Ishikawa (cell line): ENCODE data around the gene TNFRSF12A.

Experiments
- CEBPB ChIP-seq: IDR thresholded peaks from 2 replicates; pipeline ENCODE4 v1.6.1; 2012
- CREB1 ChIP-seq: IDR thresholded peaks from 2 replicates; pipeline ENCODE4 v1.6.1; 2012; ENCODE audit warnings: low read depth
- EGR1 ChIP-seq: IDR thresholded peaks from 2 replicates; pipeline ENCODE4 v1.6.1; 2012
- EP300 ChIP-seq: IDR thresholded peaks from 2 replicates; pipeline ENCODE4 v1.6.1; 2012; ENCODE audit warnings: borderline replicate concordance
- NFIC ChIP-seq: IDR thresholded peaks from 2 replicates; pipeline ENCODE4 v1.6.1; 2012
- TAF1 ChIP-seq: IDR thresholded peaks from 2 replicates; pipeline ENCODE4 v1.6.1; 2012; ENCODE audit warnings: low read depth, mild to moderate bottlenecking
- YY1 ChIP-seq: IDR thresholded peaks from 2 replicates; pipeline ENCODE4 v1.6.1; 2012; ENCODE audit warnings: low read depth
- TF ChIP-seq, protein P1 (sequence below): IDR thresholded peaks from 2 replicates; pipeline ENCODE4 v1.6.1; 2012; ENCODE audit warnings: low read depth, mild to moderate bottlenecking
- TF ChIP-seq, protein P2 (sequence below): IDR thresholded peaks from 2 replicates; pipeline ENCODE4 v1.6.1; 2012

GRCh38 chr16:3035289-3035971, 15.3 kb downstream of the TNFRSF12A start:
- TF ChIP-seq YY1, result no peak
- no peak for TF ChIP-seq EGR1
- no peak for TF ChIP-seq TAF1
- no peak for TF ChIP-seq EP300
- TF ChIP-seq CREB1, result no peak
- TF ChIP-seq NFIC, result no peak
- TF ChIP-seq, protein P1, sequence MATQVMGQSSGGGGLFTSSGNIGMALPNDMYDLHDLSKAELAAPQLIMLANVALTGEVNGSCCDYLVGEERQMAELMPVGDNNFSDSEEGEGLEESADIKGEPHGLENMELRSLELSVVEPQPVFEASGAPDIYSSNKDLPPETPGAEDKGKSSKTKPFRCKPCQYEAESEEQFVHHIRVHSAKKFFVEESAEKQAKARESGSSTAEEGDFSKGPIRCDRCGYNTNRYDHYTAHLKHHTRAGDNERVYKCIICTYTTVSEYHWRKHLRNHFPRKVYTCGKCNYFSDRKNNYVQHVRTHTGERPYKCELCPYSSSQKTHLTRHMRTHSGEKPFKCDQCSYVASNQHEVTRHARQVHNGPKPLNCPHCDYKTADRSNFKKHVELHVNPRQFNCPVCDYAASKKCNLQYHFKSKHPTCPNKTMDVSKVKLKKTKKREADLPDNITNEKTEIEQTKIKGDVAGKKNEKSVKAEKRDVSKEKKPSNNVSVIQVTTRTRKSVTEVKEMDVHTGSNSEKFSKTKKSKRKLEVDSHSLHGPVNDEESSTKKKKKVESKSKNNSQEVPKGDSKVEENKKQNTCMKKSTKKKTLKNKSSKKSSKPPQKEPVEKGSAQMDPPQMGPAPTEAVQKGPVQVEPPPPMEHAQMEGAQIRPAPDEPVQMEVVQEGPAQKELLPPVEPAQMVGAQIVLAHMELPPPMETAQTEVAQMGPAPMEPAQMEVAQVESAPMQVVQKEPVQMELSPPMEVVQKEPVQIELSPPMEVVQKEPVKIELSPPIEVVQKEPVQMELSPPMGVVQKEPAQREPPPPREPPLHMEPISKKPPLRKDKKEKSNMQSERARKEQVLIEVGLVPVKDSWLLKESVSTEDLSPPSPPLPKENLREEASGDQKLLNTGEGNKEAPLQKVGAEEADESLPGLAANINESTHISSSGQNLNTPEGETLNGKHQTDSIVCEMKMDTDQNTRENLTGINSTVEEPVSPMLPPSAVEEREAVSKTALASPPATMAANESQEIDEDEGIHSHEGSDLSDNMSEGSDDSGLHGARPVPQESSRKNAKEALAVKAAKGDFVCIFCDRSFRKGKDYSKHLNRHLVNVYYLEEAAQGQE, result no peak
- TF ChIP-seq, protein P2, sequence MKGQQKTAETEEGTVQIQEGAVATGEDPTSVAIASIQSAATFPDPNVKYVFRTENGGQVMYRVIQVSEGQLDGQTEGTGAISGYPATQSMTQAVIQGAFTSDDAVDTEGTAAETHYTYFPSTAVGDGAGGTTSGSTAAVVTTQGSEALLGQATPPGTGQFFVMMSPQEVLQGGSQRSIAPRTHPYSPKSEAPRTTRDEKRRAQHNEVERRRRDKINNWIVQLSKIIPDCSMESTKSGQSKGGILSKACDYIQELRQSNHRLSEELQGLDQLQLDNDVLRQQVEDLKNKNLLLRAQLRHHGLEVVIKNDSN, result no peak
- no peak for TF ChIP-seq CEBPB
